Effector CD8-positive, alpha-beta T cell (primary cell): ENCODE measurements around the gene UNC5A.

Experiments
- DNase-seq: peaks from one replicate; lab custom pipeline; 2025; lab: John Stamatoyannopoulos, UW

The UNC5A gene

GRCh38 chr5:176820937-176821336 is 10.6 kb downstream of the UNC5A start:
- DNase-seq = no peak

- DNase-seq = no peak
Measured at GRCh38 chr5:176821441-176821840, 11.1 kb downstream of the UNC5A start.

GRCh38 chr5:176822041-176822792 is 11.9 kb downstream of the UNC5A start:
- no peak for DNase-seq

GRCh38 chr5:176822793-176823481 is 12.6 kb downstream of the UNC5A start:
- DNase-seq = no peak

- DNase-seq = no peak
Measured at GRCh38 chr5:176823869-176824412, 13.6 kb downstream of the UNC5A start.

- no peak for DNase-seq
Measured at GRCh38 chr5:176824604-176825003, 14.2 kb downstream of the UNC5A start.

GRCh38 chr5:176825234-176825633 is 14.9 kb downstream of the UNC5A start:
- no peak for DNase-seq

- no peak for DNase-seq
Measured at GRCh38 chr5:176825957-176826356, 15.6 kb downstream of the UNC5A start.

GRCh38 chr5:176827736-176828414 is 17.5 kb downstream of the UNC5A start:
- no peak for DNase-seq

- no peak for DNase-seq
Measured at GRCh38 chr5:176829320-176829719, 19.0 kb downstream of the UNC5A start.

GRCh38 chr5:176830422-176830994 is 20.1 kb downstream of the UNC5A start:
- no peak for DNase-seq

- DNase-seq = no peak
Measured at GRCh38 chr5:176830995-176831423, 20.6 kb downstream of the UNC5A start.

- DNase-seq = no peak
Measured at GRCh38 chr5:176831425-176831824, 21.1 kb downstream of the UNC5A start.

GRCh38 chr5:176832162-176832561 is 21.8 kb downstream of the UNC5A start:
- DNase-seq = no peak

- no peak for DNase-seq
Measured at GRCh38 chr5:176833286-176833685, 22.9 kb downstream of the UNC5A start.

GRCh38 chr5:176835918-176836317 is 25.6 kb downstream of the UNC5A start:
- DNase-seq = no peak

GRCh38 chr5:176836811-176837706 is 26.7 kb downstream of the UNC5A start:
- DNase-seq = no peak

- peak; percentile 51 for DNase-seq
Measured at GRCh38 chr5:176837707-176838115, 27.4 kb downstream of the UNC5A start.

- DNase-seq = no peak
Measured at GRCh38 chr5:176843673-176844072, 33.3 kb downstream of the UNC5A start.

GRCh38 chr5:176844281-176844680 is 33.9 kb downstream of the UNC5A start:
- DNase-seq = no peak
